ENCODE measurements around the gene BCL7B.

Gene BCL7B

GRCh38 chr7:73518470-73518869 lies 39.0 kb downstream of the BCL7B start:
- H3K9me3 ChIP-seq (ENCODE audit: insufficient read depth, low read length): no peaks in the 10 kb centered on the region
- no peak overlapping the region for H3K9ac ChIP-seq (ENCODE audit: insufficient read length, low read depth)
- DNase-seq (ENCODE audit: low read depth, low spot score): no peak
- peaks cover 64% of the 10 kb centered on the region for H3K36me3 ChIP-seq (ENCODE audit: insufficient read depth, insufficient read length, low read length)
- no peak for TF ChIP-seq SUZ12 (IDR thresholded peaks at IDR 0.05; ENCODE audit: extremely low read depth, insufficient read depth, insufficient read length)
- no peak for TF ChIP-seq ZNF274 (IDR thresholded peaks at IDR 0.05; ENCODE audit: low read depth, low read length)
- no peak for TF ChIP-seq YY1 (IDR thresholded peaks at IDR 0.05; ENCODE audit: insufficient read depth, insufficient read length)
- H3K27me3 ChIP-seq (ENCODE audit: insufficient read depth, insufficient read length): no peaks in the 10 kb centered on the region
- no peak overlapping the region for H3K4me3 ChIP-seq (ENCODE audit: insufficient read length, low read depth)
- peaks cover 2% of the 10 kb centered on the region for H3K4me1 ChIP-seq (ENCODE audit: insufficient read depth, insufficient read length)

- H3K9me3 ChIP-seq (ENCODE audit: insufficient read depth, low read length): no peaks in the 10 kb centered on the region
- no peak for DNase-seq (ENCODE audit: low read depth, low spot score)
- H3K4me3 ChIP-seq (ENCODE audit: insufficient read length, low read depth): no peak overlapping the region
- H3K9ac ChIP-seq (ENCODE audit: insufficient read length, low read depth): no peak overlapping the region
- no peaks in the 10 kb centered on the region for H3K27me3 ChIP-seq (ENCODE audit: insufficient read depth, insufficient read length)
- peaks cover 2% of the 10 kb centered on the region for H3K4me1 ChIP-seq (ENCODE audit: insufficient read depth, insufficient read length)
- peaks cover 75% of the 10 kb centered on the region for H3K36me3 ChIP-seq (ENCODE audit: insufficient read depth, insufficient read length, low read length)
- TF ChIP-seq ZNF274 (IDR thresholded peaks at IDR 0.05; ENCODE audit: low read depth, low read length): no peak
- TF ChIP-seq YY1 (IDR thresholded peaks at IDR 0.05; ENCODE audit: insufficient read depth, insufficient read length): no peak
- TF ChIP-seq SUZ12 (IDR thresholded peaks at IDR 0.05; ENCODE audit: extremely low read depth, insufficient read depth, insufficient read length): no peak
Observed at GRCh38 chr7:73517241-73517995, 40.1 kb downstream of the BCL7B start.

GRCh38 chr7:73515178-73515577 lies 42.3 kb downstream of the BCL7B start:
- DNase-seq (ENCODE audit: low read depth, low spot score): no peak
- H3K9me3 ChIP-seq (ENCODE audit: insufficient read depth, low read length): no peaks in the 10 kb centered on the region
- no peak overlapping the region for H3K4me3 ChIP-seq (ENCODE audit: insufficient read length, low read depth)
- peaks cover 78% of the 10 kb centered on the region for H3K36me3 ChIP-seq (ENCODE audit: insufficient read depth, insufficient read length, low read length)
- H3K9ac ChIP-seq (ENCODE audit: insufficient read length, low read depth): no peak overlapping the region
- H3K27me3 ChIP-seq (ENCODE audit: insufficient read depth, insufficient read length): no peaks in the 10 kb centered on the region
- no peak for TF ChIP-seq SUZ12 (IDR thresholded peaks at IDR 0.05; ENCODE audit: extremely low read depth, insufficient read depth, insufficient read length)
- no peak for TF ChIP-seq YY1 (IDR thresholded peaks at IDR 0.05; ENCODE audit: insufficient read depth, insufficient read length)
- TF ChIP-seq ZNF274 (IDR thresholded peaks at IDR 0.05; ENCODE audit: low read depth, low read length): no peak
- peaks cover 2% of the 10 kb centered on the region for H3K4me1 ChIP-seq (ENCODE audit: insufficient read depth, insufficient read length)

- Histone ChIP-seq H3K27me3 (ENCODE audit: insufficient read depth, insufficient read length) (no peaks in the 10 kb centered on the region), H3K36me3 (ENCODE audit: insufficient read depth, insufficient read length, low read length) (peaks cover 77% of the 10 kb centered on the region), H3K4me3 (ENCODE audit: insufficient read length, low read depth) (no peak overlapping the region), H3K9ac (ENCODE audit: insufficient read length, low read depth) (no peak overlapping the region), H3K9me3 (ENCODE audit: insufficient read depth, low read length) (no peaks in the 10 kb centered on the region), H3K4me1 (ENCODE audit: insufficient read depth, insufficient read length) (peaks cover 1% of the 10 kb centered on the region)
- DNase-seq (ENCODE audit: low read depth, low spot score): no peak
- TF ChIP-seq SUZ12 (IDR thresholded peaks at IDR 0.05; ENCODE audit: extremely low read depth, insufficient read depth, insufficient read length): no peak
- no peak for TF ChIP-seq YY1 (IDR thresholded peaks at IDR 0.05; ENCODE audit: insufficient read depth, insufficient read length)
- TF ChIP-seq ZNF274 (IDR thresholded peaks at IDR 0.05; ENCODE audit: low read depth, low read length): no peak
Observed at GRCh38 chr7:73512018-73512780, 45.3 kb downstream of the BCL7B start.

GRCh38 chr7:73509463-73509862 lies 48.0 kb downstream of the BCL7B start:
- H3K4me1 ChIP-seq (ENCODE audit: insufficient read depth, insufficient read length): no peaks in the 10 kb centered on the region
- H3K9me3 ChIP-seq (ENCODE audit: insufficient read depth, low read length): no peaks in the 10 kb centered on the region
- H3K9ac ChIP-seq (ENCODE audit: insufficient read length, low read depth): no peak overlapping the region
- no peak for DNase-seq (ENCODE audit: low read depth, low spot score)
- no peak overlapping the region for H3K4me3 ChIP-seq (ENCODE audit: insufficient read length, low read depth)
- TF ChIP-seq ZNF274 (IDR thresholded peaks at IDR 0.05; ENCODE audit: low read depth, low read length) (no peak), SUZ12 (IDR thresholded peaks at IDR 0.05; ENCODE audit: extremely low read depth, insufficient read depth, insufficient read length) (no peak), YY1 (IDR thresholded peaks at IDR 0.05; ENCODE audit: insufficient read depth, insufficient read length) (no peak)
- H3K36me3 ChIP-seq (ENCODE audit: insufficient read depth, insufficient read length, low read length): peaks cover 71% of the 10 kb centered on the region
- H3K27me3 ChIP-seq (ENCODE audit: insufficient read depth, insufficient read length): no peaks in the 10 kb centered on the region

GRCh38 chr7:73507556-73507955 lies 49.9 kb downstream of the BCL7B start:
- DNase-seq (ENCODE audit: low read depth, low spot score): no peak
- no peak overlapping the region for H3K9ac ChIP-seq (ENCODE audit: insufficient read length, low read depth)
- TF ChIP-seq SUZ12 (IDR thresholded peaks at IDR 0.05; ENCODE audit: extremely low read depth, insufficient read depth, insufficient read length): no peak
- peaks cover 72% of the 10 kb centered on the region for H3K36me3 ChIP-seq (ENCODE audit: insufficient read depth, insufficient read length, low read length)
- H3K27me3 ChIP-seq (ENCODE audit: insufficient read depth, insufficient read length): no peaks in the 10 kb centered on the region
- H3K4me3 ChIP-seq (ENCODE audit: insufficient read length, low read depth): no peak overlapping the region
- no peaks in the 10 kb centered on the region for H3K9me3 ChIP-seq (ENCODE audit: insufficient read depth, low read length)
- H3K4me1 ChIP-seq (ENCODE audit: insufficient read depth, insufficient read length): no peaks in the 10 kb centered on the region

- Histone ChIP-seq H3K4me3 (ENCODE audit: insufficient read length, low read depth) (no peak overlapping the region), H3K4me1 (ENCODE audit: insufficient read depth, insufficient read length) (no peaks in the 10 kb centered on the region), H3K27me3 (ENCODE audit: insufficient read depth, insufficient read length) (no peaks in the 10 kb centered on the region), H3K36me3 (ENCODE audit: insufficient read depth, insufficient read length, low read length) (peaks cover 76% of the 10 kb centered on the region), H3K9me3 (ENCODE audit: insufficient read depth, low read length) (no peaks in the 10 kb centered on the region), H3K9ac (ENCODE audit: insufficient read length, low read depth) (no peak overlapping the region)
- no peak for DNase-seq (ENCODE audit: low read depth, low spot score)
- no peak for TF ChIP-seq SUZ12 (IDR thresholded peaks at IDR 0.05; ENCODE audit: extremely low read depth, insufficient read depth, insufficient read length)
- TF ChIP-seq YY1 (IDR thresholded peaks at IDR 0.05; ENCODE audit: insufficient read depth, insufficient read length): no peak
- no peak for TF ChIP-seq ZNF274 (IDR thresholded peaks at IDR 0.05; ENCODE audit: low read depth, low read length)
Observed at GRCh38 chr7:73504920-73505319, 52.6 kb downstream of the BCL7B start.
